NOMO-1 treated with dmso at 0.1 percent for 144 hours (cell line): ENCODE measurements around the gene TJP2.
"Not testable (repeated sequence)": the region's sequence is repeated elsewhere in the genome, so short reads cannot be mapped to it uniquely, and the experiment has no call there.

Experiments
- DNase-seq: peaks from one replicate; lab custom pipeline; 2025; ENCODE audit not compliant: unreplicated experiment; lab: John Stamatoyannopoulos, UW

TJP2 gene

DNA sequence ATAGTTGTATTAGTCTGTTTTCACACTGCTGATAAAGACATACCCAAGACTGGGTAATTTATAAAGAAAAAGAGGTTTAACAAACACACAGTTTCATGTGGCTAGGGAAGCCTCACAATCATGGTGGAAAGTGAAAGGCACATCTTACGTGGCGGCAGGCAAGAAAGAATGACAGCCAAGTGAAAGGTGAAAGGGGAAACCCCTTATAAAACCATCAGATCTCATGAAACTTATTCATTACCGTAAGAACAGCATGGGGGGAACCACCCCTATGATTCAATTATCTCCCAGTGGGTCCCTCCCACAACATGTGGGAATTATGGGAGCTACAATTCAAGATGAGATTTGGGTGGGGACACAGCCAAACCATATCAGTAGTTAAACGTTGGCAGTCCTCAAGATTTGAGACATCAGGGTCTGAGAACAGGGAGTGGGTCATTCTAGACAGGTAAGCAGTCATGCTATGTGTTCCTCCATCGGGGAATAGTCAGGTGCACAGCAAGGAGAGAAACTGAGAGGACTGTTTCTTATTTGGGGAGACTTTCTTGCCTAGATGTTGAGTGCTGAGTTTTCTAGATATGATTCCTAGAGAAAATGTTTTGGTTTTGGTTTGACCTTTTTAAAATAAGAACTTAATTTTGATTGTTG lies 105.1 kb downstream of the TJP2 start:
- DNase-seq, result no peak

DNA sequence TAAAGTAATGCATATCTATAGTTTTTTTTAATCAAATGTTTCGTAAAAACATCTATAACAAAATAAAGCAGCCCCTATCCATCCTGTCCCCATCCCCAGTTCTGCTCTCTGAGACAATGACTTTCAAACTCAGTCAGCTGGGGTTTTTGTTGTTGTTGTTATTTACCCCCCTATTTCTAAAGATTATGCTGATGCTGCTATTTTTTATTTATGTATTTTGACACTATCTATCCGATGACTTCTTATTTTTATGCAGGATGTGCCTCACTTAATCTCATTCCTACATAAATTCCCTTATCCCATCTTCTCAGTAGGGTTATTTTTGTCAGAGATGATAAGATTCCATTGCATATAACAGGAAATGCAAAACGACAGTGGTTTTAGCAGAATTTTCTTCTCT lies 105.7 kb downstream of the TJP2 start:
- no peak for DNase-seq

DNA sequence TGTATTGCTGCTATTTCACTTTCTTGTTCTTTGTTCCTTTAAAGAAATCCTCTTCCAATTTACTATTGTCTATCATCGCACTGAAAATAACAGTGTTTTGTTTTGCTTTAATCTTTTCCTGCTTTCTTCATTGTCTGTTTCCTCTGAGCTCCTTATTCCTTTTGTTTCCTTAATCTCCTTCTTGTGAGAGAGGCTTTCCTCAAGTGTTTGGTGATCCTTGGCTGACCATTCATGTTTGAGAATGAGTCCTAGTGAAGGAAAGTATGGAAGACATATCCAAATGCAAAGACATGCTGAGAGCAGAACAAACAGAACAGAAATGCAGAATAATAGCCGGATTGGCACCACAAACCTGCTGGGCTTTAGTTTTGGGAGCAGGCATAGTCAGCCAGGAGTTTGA lies 108.9 kb downstream of the TJP2 start:
- no peak for DNase-seq

DNA sequence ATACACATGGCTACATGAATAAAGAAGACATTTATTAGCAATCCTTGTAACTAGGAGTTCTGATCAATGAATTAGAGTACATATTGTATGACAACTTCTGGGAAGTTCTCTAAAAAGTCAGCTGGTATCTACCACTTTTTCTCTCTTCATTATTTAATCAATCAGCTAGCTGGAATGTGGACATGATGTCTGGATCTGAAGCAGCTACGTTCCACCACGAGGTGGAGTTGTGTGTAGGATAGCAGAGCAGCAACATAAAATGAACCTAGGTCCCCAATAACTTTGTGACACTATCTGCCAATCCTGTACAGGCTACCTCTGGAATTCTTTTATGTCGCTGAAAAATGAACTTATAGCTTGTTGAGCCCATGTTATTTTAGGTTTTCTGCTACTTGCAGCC lies 118.0 kb downstream of the TJP2 start:
- no peak for DNase-seq

DNA sequence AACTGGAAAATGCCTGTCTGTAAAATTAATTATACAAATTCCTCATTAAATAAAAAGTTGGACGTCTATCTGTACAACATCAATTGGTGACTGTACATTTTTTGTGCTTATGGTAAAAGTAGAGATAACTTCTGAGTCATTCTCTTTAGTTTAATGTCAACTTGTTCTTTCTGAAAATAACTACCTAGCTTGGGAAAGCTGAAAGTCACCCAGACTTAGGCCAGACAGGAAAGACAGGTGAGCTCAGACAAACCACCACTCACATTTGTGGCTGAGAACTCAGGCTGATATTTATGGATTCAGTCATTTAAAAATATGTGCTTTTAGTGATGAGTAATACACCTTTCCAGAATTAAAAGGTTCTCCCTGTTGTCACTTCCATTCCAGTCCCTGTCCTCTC lies 119.1 kb downstream of the TJP2 start:
- DNase-seq, result no peak

DNA sequence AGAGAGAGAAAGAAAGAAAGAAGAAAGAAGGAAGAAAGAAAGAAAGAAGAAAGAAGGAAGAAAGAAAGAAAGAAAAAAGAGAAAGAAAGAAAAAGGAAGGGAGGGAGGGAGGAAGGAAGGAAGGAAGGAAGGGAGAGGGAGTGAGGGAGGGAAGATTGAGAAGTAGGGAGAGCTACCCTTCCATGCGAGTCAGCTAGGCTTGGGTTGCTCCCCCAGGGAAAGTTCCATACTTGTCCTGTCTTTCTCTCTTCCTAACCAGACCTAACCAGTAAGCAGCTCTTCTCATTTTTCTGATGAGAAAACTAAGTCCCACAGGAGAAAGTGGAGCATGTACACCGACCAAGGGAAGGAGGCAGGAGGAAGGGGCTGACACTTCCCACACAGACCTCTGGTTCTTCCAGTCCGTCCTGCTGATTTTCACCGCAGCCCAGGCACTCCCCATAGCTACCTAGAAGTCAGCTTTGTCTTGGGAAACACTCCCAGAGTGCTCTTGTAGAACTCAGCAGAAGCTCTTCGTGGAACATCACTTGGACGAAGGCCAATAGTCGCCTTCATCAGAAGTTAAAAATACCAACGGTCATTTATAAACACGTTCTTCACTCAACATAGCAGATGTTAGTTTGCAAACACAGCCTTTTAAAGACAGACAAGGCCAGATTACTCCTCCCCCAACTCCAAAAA lies 121.9 kb downstream of the TJP2 start:
- no peak for DNase-seq

DNA sequence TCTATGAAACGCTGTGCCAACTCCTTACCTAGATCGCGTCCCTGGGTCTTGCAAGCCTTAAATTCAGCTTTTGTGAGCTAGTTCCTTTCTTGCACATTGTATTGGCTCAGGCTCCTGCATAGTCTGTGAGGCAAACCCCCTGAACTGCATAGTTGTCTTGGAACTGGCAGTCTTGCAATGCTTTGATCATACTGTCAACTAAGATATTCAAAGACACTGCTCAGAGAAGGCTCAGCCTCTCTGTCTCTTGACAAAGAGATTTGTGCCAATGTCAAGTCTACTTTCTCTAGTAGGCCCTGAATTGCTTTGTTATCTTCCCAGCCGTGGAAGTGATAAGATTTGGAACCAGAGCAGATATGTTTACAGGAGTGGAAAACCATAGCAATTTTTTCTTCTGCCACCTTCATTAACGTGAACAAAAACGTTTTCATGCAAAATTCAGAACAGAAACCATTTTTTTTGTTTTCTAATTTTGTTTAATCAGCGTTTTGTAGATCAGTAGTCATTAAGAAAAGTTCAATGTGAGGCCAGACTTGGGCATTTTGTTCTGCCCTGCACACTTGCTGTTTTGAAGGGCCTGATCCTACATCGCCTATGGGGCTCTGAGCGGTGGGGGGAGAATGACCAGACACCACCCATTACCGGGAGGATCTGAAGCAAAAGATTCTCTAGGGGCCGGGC lies 123.4 kb downstream of the TJP2 start:
- no peak for DNase-seq

DNA sequence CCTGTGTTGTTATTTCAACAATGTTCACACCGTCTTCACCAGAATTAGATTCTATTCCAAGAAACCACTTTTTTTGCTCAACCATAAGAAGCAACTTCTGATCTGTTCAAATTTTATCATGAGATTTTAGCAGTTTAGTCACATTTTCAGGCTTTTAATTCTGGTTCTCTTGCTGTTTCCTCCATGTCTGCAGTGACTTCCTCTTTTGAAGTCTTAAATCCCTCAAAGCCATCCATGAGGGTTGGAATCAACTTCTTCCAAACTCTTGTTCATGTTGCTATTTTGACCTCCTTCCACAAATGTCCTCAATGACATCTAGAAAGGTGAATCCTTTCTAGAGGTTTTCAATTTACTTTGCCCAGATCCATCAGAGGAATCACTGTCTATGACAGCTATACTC lies 125.2 kb downstream of the TJP2 start:
- DNase-seq, result no peak

DNA sequence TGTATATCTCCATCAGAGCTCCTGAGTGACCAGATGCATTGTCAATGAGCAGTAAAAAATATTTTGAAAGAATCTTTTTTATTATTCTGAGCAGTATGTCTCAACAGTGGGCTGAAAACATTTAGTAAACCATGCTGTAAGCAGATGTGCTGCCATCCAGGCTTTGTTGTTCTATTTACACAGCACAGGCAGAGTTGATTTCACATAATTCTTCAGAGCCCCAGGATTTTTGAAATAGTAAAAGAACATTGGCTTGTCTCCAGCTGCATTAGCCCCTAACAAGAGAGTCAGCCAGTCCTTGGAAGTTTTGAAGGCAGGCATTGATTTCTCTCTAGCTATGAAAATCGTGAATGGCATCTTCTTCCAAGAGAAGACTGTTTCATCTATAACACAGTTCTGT lies 125.7 kb downstream of the TJP2 start:
- DNase-seq, result no peak

DNA sequence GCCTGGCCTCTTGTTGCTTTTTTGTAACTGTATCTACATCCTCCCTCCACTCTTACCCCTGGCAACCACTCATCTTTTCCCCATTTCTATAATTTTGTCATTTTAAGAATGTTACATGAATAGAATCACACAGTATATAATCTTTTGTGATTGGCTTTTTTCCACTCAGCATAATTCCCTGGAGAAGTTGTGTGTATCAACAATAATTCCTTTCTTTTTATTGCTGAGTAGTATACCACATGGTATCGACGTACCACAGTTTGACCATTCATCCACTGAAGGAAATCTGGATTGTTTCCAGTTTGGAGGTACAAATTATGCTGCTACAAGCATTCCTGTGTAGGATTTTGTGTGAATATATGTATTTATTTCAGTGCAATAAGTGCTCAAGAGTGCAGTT lies 129.3 kb downstream of the TJP2 start:
- no peak for DNase-seq

DNA sequence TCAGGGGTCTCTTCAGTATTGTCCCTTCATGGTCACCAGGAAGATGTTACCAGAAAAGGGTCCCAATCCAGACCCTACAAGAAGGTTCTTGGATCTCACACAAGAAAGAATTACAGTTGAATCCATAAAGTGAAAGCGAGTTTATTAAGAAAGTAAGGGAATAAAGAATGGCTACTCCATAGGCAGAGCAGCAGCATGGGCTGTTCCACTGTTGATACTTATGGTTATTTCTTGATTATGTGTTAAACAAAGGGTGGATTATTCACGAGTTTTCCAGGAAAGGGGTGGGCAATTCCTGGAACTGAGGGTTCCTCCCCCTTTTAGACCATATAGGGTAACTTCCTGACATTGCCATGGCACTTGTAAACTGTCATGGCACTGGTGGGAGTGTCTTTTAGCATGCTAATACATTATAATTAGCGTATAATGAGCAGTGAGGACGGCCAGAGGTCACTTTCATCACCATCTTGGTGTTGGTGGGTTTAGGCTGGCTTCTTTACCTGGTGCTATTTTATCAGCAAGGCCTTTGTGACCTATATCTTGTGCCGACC lies 132.9 kb downstream of the TJP2 start:
- DNase-seq, result not testable (repeated sequence)

DNA sequence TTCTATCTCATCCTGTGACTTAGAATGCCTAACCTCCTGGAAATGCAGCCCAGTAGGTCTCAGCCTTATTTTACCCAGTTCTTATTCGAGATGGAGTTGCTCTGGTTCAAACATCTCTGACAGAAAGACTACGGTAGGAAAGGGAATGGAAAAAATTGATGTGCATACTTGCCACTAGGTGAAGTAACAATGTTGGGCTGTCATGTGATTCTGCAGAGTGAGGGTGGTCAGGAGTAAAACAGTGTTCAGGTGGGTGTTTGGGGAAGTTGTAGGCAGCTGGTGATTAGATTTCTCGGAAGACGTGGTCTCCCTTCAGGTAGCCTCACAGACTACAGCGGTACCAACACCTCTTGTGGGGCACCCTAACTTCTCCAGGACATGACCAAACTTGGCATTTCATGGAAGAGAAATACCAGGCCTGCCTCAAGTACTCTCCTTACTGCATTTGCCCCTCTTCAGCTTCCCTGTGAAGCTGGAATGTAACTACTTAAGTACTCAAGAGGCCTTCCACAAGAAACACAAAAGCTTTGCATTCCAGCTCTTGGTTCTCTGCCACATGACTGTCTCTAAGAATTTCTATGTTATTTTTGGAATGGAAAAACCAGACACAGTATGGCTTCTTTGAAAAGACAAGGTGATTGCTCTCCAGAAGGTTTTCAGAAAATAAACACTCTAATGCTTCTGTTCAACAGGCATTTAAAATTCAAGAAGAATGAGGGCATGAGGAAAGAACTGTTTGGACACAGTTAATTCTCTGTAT lies 133.5 kb downstream of the TJP2 start:
- no peak for DNase-seq

DNA sequence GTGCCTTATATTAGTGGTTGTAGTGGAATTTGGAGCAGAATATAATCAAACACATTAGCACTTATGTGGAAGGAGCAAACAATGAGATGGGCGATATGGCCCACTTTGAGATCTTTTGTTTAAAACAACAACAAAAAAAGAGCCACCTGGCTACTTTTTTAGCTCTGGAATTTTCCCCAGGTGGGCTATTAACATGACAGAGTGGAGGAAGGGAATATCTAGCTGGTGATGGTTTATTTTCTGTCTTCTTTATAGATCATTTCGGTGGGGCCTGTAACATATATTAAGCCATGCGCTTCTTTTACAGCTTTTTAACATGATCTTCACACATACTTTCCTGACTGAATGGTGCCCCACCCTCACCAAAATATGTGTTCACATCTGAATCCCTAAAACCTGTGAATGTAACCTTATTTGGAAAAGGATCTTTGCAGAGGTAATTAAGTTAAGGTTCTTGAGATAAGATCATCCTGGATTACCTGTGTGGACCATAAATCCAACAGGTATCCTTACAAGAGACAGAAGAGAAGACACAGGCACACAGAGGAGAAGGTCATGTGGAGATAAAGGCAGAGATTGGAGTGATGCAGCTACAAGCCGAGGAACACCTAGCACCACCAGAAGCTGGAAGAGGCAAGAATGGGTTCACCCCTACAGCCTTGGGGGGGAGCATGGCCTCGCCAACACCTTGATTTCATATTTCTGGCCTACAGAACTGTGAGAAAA lies 134.3 kb downstream of the TJP2 start:
- DNase-seq, result no peak

DNA sequence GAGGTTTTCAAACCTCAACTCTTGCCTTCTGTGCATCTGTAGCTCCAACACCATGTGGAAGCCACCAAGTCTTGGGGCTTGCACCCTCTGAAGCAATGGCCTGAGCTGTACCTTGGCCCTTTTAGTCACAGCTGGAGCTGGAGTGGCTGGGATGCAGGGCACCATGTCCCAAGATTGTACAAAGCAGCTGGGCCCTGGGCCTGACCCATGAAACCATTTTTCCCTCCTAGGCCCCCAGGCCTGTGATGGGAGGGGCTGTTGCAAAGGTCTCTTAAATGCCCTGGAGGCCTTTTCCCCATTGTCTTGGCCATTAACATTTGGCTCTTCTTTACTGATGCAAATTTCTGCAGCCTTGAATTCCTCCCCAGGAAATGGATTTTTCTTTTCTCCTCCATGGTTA lies 139.1 kb downstream of the TJP2 start:
- no peak for DNase-seq

DNA sequence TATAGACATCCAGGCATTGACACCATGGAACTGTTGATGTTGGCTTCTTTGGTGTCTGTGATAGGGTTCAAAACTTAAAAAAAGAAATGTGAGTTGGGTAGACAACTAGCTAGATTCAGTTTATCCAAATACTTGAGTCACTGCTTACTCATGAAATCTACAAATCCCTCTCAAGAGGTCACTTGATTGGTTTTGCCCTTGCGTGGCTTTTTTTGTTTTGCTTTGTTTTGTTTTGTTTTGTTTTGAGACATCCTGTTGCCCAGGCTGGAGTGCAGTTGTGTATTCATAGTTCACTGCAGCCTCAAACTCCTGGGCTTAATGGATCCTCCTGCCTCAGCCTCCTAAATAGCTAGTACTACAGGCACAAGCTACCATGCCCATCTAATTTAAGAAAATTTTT lies 140.5 kb downstream of the TJP2 start:
- DNase-seq, result no peak

DNA sequence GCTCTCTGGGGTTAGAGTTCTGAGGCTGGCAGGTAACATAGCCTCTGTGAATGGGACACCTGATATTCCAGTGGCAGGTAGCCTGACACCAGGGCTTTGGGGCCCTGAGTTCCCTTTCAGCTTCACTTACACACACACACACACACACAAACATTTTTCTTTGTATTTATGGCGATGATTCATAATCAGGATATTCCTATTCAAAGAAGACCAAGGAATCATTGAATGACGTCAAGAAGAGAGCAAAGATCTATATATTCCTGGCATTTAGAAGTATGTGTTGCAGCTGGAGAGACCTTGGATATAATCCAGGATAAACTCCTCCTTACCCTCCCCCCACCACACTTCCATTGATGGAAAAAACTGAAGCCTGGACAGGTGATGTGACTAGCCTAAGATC lies 143.0 kb downstream of the TJP2 start:
- DNase-seq, result no peak

DNA sequence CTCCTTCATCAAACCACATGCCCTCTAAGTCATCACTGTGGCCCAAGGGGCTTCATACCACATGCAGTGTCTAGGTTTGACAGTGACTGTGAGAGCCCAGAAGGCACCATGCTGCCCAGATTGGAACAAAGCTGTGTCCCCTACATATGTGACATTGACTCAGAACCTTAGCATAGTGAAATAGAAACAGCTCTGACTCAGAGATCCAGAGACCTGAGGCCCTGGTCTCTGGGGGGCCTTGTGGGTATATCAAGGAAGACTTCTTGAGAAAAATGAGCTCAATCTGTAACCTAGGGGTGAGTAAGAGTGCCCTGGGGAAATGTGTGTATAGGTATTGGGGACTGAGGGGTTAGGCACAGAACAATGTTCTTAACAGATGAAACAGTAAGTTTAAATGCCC lies 143.8 kb downstream of the TJP2 start:
- no peak for DNase-seq

DNA sequence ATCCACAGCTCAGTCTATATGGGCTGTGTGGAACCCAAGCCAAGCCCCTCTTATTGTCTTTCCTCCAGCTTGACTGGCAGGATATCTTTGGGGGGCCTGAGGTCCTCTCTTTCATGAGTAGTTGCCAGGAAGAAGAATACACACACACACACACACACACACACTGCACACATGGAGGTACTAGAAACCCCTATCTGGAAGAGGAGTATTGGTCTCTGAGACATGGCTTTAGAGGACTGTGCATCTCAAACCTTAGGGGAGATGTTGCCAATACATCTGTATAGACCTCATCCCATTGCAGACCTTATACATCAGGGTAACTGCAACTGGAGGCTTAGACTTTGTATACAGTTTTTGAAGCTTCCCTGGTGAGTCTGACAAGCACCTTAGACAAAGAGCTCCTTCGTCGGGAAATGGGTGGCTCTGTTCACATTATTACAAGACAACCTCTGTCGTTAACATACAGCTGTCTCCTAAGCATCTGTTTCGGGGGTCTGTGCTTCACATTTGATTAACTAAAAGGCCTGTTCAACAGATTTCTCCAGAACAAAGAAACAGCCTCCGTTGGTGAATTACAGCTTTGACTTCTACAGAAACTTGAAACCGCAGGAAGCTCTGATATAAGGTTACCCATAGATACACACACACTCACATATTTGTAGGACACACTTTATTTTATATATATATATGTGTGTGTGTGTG lies 145.4 kb downstream of the TJP2 start:
- DNase-seq, result no peak

DNA sequence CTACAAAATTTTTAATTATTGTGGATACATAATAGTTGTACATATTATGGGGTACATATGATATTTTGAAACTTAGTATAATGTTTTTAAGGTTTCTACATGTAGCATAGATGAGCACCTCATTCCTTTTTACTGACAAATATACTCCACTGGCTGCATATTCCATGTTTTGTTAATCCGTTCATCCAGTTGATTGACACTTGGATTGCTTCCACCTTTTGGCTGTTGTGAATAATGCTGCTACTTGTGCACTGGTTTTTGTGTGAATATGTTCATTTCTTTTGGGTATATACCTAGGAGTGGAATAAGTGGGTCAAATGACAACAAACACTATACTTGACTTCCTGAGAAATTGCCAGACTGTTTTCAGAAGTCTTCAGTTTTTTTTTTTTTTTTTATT lies 148.2 kb downstream of the TJP2 start:
- no peak for DNase-seq

DNA sequence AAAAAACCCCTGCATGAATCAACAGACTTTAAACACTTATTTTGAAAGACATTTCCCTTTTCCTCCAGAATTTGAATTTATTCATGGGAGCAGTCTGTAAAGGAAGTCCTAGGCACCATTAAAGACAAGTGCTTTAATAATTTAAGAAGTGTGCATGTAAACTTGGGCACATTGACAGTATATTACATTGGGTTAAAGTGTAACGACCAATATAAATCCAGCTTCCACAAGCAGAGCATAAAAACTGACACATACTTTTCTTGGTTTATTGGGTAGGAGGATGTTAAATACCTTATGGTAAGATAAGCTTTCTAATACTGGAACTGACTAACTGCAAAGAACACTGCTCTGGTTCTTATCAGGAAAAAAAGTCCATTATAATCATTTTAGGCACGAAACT lies 149.8 kb downstream of the TJP2 start:
- no peak for DNase-seq
